Hematopoietic multipotent progenitor cell treated with erythropoietin and hydrocortisone succinate and interleukin-3 and kit ligand, for 17 days (in vitro differentiated cells): Measurements from ENCODE around the gene HOXD9.
A peak's percentile ranks its signal among the peaks of the same experiment; 100 is the strongest.

Experiments
- DNase-seq: peaks from one replicate; pipeline ENCODE4 v3.0.0-alpha.2; 2015; ENCODE audit warnings: low spot score

HOXD9 gene

DNA sequence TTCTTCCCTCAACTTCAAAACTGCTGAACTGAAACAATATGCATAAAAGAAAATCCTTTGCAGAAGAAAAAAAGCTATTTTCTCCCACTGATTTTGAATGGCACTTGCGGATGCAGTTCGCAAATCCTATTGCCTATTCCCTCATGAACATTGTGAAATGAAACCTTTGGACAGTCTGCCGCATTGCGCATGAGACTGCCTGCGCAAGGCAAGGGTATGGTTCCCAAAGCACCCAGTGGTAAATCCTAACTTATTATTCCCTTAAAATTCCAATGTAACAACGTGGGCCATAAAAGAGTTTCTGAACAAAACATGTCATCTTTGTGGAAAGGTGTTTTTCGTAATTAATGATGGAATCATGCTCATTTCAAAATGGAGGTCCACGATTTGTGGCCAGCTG is 15.4 kb downstream of the HOXD9 start:
- no peak for DNase-seq

GRCh38 chr2:176138526-176138922 is 16.0 kb downstream of the HOXD9 start:
- no peak for DNase-seq

GRCh38 chr2:176138923-176139660 is 16.6 kb downstream of the HOXD9 start:
- no peak for DNase-seq

- no peak for DNase-seq
Measured at GRCh38 chr2:176139661-176140512, 17.4 kb downstream of the HOXD9 start.

DNA sequence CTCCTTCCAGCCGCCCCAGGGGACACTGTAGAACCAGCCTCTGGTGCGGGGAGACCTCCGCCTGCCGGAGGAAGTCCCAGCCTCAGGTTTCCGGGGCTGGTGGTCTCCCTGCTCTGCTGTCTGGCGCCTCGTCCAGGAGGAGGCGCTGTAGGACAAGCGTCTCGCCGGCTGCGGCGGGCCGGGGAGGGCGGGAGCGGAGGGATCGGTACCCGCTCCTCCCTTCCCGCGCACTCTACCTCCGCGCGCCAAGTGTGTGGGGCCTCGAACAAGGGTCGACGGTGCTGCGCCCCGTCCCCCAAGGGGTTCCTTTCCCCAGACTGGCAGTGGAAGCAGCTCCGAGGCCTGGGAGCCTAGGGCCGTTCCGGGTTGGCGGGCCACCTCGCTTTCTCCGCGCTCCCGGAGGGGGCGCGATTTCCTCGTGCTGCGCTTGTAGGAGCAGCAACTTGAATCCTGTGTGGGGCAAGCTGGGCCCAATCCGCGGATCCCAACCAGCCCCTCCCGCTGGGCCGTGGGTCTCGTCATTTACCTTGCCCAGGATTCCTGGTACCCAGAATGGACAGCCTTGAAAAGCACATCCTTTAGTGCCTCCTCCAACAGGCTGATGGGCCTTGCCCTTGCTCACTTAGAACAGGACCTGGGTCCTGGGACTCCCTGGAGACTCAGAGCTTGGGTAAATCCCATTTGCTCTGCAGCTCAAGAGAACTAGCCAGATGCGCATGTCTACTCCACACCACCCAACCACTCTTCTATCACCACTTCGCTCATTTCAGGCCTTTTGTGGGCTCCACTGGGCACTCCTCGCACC is 18.2 kb downstream of the HOXD9 start:
- peak; percentile 23 for DNase-seq

GRCh38 chr2:176142281-176142680 is 19.8 kb downstream of the HOXD9 start:
- no peak for DNase-seq

- no peak for DNase-seq
Measured at GRCh38 chr2:176145085-176145969, 22.8 kb downstream of the HOXD9 start.

DNA sequence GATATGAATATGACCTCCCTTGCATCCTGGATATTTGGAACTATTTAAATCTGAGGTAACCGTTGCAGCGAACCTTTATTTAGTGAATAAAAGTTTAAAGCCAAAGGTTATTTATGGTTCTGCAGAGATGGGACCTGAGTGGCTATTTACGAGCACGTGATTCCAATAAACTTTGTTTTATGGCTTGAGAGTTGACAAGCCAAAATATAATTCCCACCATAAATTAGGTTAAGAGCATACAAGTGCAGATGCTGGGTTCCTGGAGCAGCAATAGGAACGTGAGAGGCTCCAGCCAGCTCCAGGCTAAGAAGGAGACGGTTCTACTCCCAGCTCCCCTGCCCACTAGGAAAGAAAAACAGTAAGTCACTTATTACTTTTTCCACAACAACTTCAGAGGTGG is 23.6 kb downstream of the HOXD9 start:
- no peak for DNase-seq

GRCh38 chr2:176146645-176147044 is 24.1 kb downstream of the HOXD9 start:
- DNase-seq: no peak

DNA sequence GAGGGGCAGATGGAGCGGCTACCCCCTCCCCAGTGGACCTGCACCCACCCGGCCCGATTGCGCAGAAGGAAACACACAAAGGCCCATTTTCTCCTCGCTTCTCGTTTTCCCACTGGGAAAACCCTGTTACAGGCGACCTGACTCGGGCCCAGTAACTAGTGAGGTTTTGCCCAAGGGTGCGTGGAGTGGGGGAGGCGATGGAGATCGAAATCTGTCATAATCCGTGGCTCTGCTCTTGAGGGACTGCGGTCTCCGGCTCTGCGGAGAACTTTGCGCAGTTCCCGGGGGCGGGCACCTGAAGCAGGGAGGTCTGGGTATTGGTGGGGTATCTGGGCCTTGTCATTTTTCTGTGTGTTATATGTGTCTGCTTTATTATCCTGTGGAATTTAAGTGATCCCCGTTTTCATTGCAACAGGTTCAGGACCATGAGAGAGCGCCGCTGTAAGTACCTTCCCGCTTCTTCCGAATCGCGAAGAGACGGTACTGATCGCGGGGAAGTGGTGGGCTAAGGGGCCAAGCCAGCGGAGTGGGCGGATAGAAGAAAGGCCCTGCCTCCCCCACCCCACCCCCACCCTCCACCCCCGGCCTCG is 24.8 kb downstream of the HOXD9 start:
- DNase-seq: no peak

DNA sequence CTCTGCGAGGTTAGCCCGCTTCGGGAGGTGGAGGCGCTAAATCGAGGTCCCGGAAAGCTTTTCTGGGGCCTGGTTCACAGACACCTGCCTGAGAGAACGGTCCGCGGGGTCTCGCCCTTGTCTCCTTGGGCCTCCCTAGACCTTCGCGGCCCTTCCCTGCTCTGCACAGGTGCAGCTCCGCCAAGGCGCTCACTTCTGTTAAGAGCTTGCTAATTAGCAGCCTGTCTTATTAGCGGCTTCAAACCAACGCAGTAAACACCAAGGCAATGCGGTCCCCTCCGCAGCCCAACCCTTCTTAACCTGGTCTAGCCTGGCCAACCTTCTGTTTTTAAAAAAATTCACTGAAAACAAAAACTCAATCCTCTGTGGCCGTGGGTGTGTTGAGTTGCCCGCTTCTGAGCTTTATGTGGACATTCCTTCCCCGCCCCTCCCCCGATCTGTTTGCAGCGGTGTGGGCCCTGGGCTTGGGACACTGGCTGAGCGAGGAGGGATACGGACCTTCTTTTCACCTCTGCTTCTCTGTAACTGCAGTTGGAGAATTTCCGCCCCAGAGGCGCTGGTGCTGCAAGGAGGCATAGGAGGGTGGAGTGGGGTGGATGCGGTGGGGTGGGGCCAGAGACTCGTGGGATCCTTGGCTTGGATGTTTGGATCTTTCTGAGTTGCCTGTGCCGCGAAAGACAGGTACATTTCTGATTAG is 25.4 kb downstream of the HOXD9 start:
- no peak for DNase-seq

DNA sequence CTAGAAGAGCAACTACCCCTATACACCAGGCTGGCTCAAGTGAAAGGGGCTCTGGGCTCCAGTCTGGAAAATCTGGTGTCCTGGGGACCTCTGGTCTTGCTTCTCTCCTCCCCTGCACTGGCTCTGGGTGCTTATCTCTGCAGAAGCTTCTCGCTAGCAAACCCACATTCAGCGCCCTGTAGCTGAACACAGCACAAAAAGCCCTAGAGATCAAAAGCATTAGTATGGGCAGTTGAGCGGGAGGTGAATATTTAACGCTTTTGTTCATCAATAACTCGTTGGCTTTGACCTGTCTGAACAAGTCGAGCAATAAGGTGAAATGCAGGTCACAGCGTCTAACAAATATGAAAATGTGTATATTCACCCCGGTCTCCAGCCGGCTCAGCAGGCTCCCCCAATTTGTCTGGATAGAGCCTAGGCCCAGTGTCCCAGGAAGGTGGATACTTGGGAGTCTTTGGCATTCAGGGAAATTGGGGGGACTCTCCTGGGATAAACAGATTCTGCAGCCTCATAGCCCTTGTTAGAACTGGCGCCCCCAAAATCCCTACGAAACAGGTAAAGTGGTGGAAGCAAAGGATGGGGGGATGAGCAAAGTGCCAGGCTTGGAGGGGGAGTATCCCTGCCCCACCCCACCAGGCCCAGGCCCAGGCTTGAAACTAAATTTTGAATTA is 26.4 kb downstream of the HOXD9 start:
- DNase-seq: no peak

- DNase-seq: no peak
Measured at GRCh38 chr2:176149481-176149938, 27.0 kb downstream of the HOXD9 start.

GRCh38 chr2:176149939-176150583 is 27.5 kb downstream of the HOXD9 start:
- no peak for DNase-seq

GRCh38 chr2:176150584-176151441 is 28.3 kb downstream of the HOXD9 start:
- DNase-seq: no peak

GRCh38 chr2:176151442-176152287 is 29.1 kb downstream of the HOXD9 start, which contains the start of gene HOXD4:
Gene HOXD4, plus strand, starts transcription at chr2:176151550. Its CDS starts 84 bp downstream, at chr2:176151634.
- no peak for DNase-seq
